ENCODE measurements around the gene BTBD9. TPM values are rescaled to one million over a fixed set of nuclear protein-coding genes. Genes with fewer than 3 reads are reported as not detected.

BTBD9 gene
- total RNA-seq, 1 donor from 2014 or later, result 49.7 TPM

- Histone ChIP-seq H3K36me3 (no peaks in the 10 kb centered on the region), H3K4me1 (no peaks in the 10 kb centered on the region), H3K4me3 (no peak overlapping the region), H3K27me3 (ENCODE audit: low read depth) (no peaks in the 10 kb centered on the region), H3K27ac (no peak overlapping the region), H3K9me3 (no peaks in the 10 kb centered on the region)
- intact Hi-C loops (cut with DNase I), result no loop called here
- DNase-seq (no peak), ATAC-seq (no peak)
- no peak for TF ChIP-seq CTCF (IDR thresholded peaks at IDR 0.05)
Measured at GRCh38 chr6:38417521-38417920, 222.2 kb downstream of the BTBD9 start.

GRCh38 chr6:38415231-38416005 lies 224.3 kb downstream of the BTBD9 start:
- TF ChIP-seq CTCF (IDR thresholded peaks at IDR 0.05), result no peak
- no peak for ATAC-seq

GRCh38 chr6:38413102-38413800 lies 226.5 kb downstream of the BTBD9 start:
- TF ChIP-seq CTCF (IDR thresholded peaks at IDR 0.05), result no peak
- Histone ChIP-seq H3K4me3 (no peak overlapping the region), H3K36me3 (no peaks in the 10 kb centered on the region), H3K9me3 (no peaks in the 10 kb centered on the region), H3K27ac (no peak overlapping the region), H3K4me1 (no peaks in the 10 kb centered on the region), H3K27me3 (ENCODE audit: low read depth) (no peaks in the 10 kb centered on the region)
- intact Hi-C loops (cut with DNase I), result no loop called here
- ATAC-seq (no peak), DNase-seq (no peak)

More at GRCh38 chr6:38415231-38416005, 224.3 kb downstream of the BTBD9 start:
- Histone ChIP-seq H3K36me3 (no peaks in the 10 kb centered on the region), H3K9me3 (no peaks in the 10 kb centered on the region), H3K4me1 (no peaks in the 10 kb centered on the region), H3K4me3 (no peak overlapping the region), H3K27ac (no peak overlapping the region), H3K27me3 (ENCODE audit: low read depth) (no peaks in the 10 kb centered on the region)
- DNase-seq, result no peak
- intact Hi-C loops (cut with DNase I), result no loop called here

- TF ChIP-seq CTCF (IDR thresholded peaks at IDR 0.05), result no peak
- H3K4me1 ChIP-seq, result peaks cover 19% of the 10 kb centered on the region
- no peak overlapping the region for H3K4me3 ChIP-seq
- H3K27ac ChIP-seq, result no peak overlapping the region
- intact Hi-C loops (cut with DNase I), result no loop called here
- no peaks in the 10 kb centered on the region for H3K36me3 ChIP-seq
- H3K9me3 ChIP-seq, result no peaks in the 10 kb centered on the region
- ATAC-seq, result no peak
- no peak for DNase-seq
- H3K27me3 ChIP-seq (ENCODE audit: low read depth), result no peaks in the 10 kb centered on the region
Measured at GRCh38 chr6:38407192-38407591, 232.5 kb downstream of the BTBD9 start.

GRCh38 chr6:38406096-38406495 lies 233.6 kb downstream of the BTBD9 start:
- H3K9me3 ChIP-seq, result no peaks in the 10 kb centered on the region
- H3K27ac ChIP-seq, result no peak overlapping the region
- DNase-seq (no peak), ATAC-seq (no peak)
- no peak overlapping the region for H3K4me3 ChIP-seq
- TF ChIP-seq CTCF (IDR thresholded peaks at IDR 0.05), result no peak
- peaks cover 19% of the 10 kb centered on the region for H3K4me1 ChIP-seq
- intact Hi-C loops (cut with DNase I), result no loop called here
- no peaks in the 10 kb centered on the region for H3K36me3 ChIP-seq
- no peaks in the 10 kb centered on the region for H3K27me3 ChIP-seq (ENCODE audit: low read depth)
